ENCODE measurements around the gene ELP6.

DNA sequence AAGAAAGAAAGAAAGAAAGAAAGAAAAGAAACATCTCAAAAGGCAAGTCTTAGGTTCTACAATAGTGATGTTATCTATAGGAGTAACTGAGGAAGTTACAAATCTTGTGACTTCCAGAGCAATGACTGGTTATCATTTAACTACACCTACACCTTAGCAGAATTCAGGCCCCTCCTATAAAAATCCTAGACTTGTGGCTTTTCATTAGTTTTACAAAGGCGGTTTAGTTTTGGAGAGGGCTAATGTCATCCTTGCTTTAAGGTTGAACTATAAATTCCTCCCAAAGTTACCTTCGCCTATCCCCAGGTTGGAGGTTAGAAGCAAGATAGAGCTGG lies 33.7 kb downstream of the ELP6 start:
- TF ChIP-seq, protein P1, sequence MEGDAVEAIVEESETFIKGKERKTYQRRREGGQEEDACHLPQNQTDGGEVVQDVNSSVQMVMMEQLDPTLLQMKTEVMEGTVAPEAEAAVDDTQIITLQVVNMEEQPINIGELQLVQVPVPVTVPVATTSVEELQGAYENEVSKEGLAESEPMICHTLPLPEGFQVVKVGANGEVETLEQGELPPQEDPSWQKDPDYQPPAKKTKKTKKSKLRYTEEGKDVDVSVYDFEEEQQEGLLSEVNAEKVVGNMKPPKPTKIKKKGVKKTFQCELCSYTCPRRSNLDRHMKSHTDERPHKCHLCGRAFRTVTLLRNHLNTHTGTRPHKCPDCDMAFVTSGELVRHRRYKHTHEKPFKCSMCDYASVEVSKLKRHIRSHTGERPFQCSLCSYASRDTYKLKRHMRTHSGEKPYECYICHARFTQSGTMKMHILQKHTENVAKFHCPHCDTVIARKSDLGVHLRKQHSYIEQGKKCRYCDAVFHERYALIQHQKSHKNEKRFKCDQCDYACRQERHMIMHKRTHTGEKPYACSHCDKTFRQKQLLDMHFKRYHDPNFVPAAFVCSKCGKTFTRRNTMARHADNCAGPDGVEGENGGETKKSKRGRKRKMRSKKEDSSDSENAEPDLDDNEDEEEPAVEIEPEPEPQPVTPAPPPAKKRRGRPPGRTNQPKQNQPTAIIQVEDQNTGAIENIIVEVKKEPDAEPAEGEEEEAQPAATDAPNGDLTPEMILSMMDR (IDR thresholded peaks at IDR 0.05; ENCODE audit: low read depth, low read length, poor library complexity, severe bottlenecking): no peak
- no peak for TF ChIP-seq EZH2phosphoT487 (IDR thresholded peaks at IDR 0.05; ENCODE audit: borderline replicate concordance, low read length)
